Colonic mucosa (tissue), 4 donors: ENCODE data around the gene ITIH2. TPM values are rescaled to one million over a fixed set of nuclear protein-coding genes. Genes with fewer than 3 reads are reported as not detected.
"Not testable (repeated sequence)": the region's sequence is repeated elsewhere in the genome, so short reads cannot be mapped to it uniquely, and the experiment has no call there.

ENCODE experiments used
- DNase-seq: peaks from one replicate; pipeline ENCODE4 v3.0.0-alpha.2; 2020
- H3K27ac ChIP-seq: fragments of 200-600 bp; one replicate; pipeline ENCODE4 v1.8.0; 2021
- H3K27me3 ChIP-seq: fragments of 200-600 bp; one replicate; pipeline ENCODE4 v1.8.0; 2021
- H3K36me3 ChIP-seq: fragments of 200-600 bp; one replicate; pipeline ENCODE4 v1.8.0; 2021
- H3K4me1 ChIP-seq: fragments of 200-600 bp; one replicate; pipeline ENCODE4 v1.8.0; 2021; ENCODE audit warnings: mild to moderate bottlenecking
- H3K4me3 ChIP-seq: fragments of 200-600 bp; one replicate; pipeline ENCODE4 v1.8.0; 2021
- H3K9ac ChIP-seq, 2 donors: one replicate each; pipeline ENCODE4 v1.7.0; 2013; ENCODE audit warnings: control low read depth in 2 of 2, low read depth in 2 of 2, low read length in 2 of 2
- H3K9me3 ChIP-seq: fragments of 200-600 bp; one replicate; pipeline ENCODE4 v1.8.0; 2021
- intact Hi-C: fragments of 100-400 bp; cut with DNase I; formaldehyde crosslinking; loops from one replicate; pipeline ENCODE4 v1.14.1; 2022
- total RNA-seq, 2 donors: library from RNA; stranded (reverse); fragmentation: NEBNext Ultra II Directional in 1 of 2; extraction: Animal tissue kit (Norgen Biotek cat#: 25700) in 1 of 2; gene quantifications; one replicate each; pipeline ENCODE4 v1.2.1, GENCODE V29; 2021
- TF ChIP-seq, protein P1 (sequence below): fragments of 200-600 bp; IDR thresholded peaks from one replicate; pipeline ENCODE4 v1.8.0; 2022; ENCODE audit warnings: antibody characterized with exemption, mild to moderate bottlenecking
- donor health status: healthy.
- donor health status: DM: no; HTN: no; CAD: no.
- donor health status: DM: no; HTN: no; CAD: no.

The ITIH2 gene
- 1 to 10 TPM in 1 of 2 donors, not detected in 1; 1.6 TPM for total RNA-seq

DNA sequence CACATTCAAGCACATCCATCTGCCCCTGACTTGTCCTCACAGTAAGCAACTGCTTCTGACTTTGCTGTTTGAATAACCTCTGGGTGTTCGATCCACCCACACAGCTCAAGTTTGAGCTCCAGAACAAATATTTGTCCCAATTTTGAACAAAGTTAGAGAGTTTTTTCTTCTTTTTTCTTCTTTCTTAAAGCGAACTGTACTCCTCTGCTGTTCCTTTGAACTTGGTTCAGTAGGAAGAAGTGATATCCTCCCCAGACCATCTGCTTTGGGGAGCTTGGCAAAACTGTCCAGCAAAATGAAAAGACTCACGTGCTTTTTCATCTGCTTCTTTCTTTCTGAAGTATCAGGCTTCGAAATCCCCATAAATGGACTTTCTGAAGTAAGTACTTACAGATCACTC is at the start of gene ITIH2:
Gene ITIH2 (plus strand): TSS at position 177 of the 400 bp plus-strand sequence. CDS start 119 bp downstream, at position 296.
- Histone ChIP-seq H3K9ac (no peak within 1 kb of the TSS), H3K4me1 (no peaks in the 10 kb centered on the region), H3K27me3 (no peaks in the 10 kb centered on the region), H3K27ac (no peak within 1 kb of the TSS), H3K9me3 (no peaks in the 10 kb centered on the region), H3K4me3 (no peak within 1 kb of the TSS), H3K36me3 (no peaks in the 10 kb centered on the region)
- intact Hi-C loops = no loop called here
- DNase-seq = no peak
- TF ChIP-seq, protein P1, sequence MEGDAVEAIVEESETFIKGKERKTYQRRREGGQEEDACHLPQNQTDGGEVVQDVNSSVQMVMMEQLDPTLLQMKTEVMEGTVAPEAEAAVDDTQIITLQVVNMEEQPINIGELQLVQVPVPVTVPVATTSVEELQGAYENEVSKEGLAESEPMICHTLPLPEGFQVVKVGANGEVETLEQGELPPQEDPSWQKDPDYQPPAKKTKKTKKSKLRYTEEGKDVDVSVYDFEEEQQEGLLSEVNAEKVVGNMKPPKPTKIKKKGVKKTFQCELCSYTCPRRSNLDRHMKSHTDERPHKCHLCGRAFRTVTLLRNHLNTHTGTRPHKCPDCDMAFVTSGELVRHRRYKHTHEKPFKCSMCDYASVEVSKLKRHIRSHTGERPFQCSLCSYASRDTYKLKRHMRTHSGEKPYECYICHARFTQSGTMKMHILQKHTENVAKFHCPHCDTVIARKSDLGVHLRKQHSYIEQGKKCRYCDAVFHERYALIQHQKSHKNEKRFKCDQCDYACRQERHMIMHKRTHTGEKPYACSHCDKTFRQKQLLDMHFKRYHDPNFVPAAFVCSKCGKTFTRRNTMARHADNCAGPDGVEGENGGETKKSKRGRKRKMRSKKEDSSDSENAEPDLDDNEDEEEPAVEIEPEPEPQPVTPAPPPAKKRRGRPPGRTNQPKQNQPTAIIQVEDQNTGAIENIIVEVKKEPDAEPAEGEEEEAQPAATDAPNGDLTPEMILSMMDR = no peak

- H3K9ac ChIP-seq, H3K36me3 ChIP-seq, H3K4me1 ChIP-seq, intact Hi-C loops, DNase-seq, H3K27me3 ChIP-seq, H3K9me3 ChIP-seq, H3K27ac ChIP-seq, H3K4me3 ChIP-seq: not testable (repeated sequence)
Observed at GRCh38 chr10:7657079-7657478, 46.0 kb upstream of the ITIH2 start.

- H3K27me3 ChIP-seq = no peaks in the 10 kb centered on the region
- no peak overlapping the region for H3K4me3 ChIP-seq
- no peak overlapping the region for H3K27ac ChIP-seq
- no peak overlapping the region for H3K9ac ChIP-seq
- H3K9me3 ChIP-seq = no peaks in the 10 kb centered on the region
- no peaks in the 10 kb centered on the region for H3K4me1 ChIP-seq
- intact Hi-C loops = no loop called here
- DNase-seq = no peak
- no peaks in the 10 kb centered on the region for H3K36me3 ChIP-seq
- TF ChIP-seq, protein P1 = no peak
Observed at GRCh38 chr10:7657552-7657951, 45.6 kb upstream of the ITIH2 start.

GRCh38 chr10:7659560-7659959 is 43.6 kb upstream of the ITIH2 start:
- H3K4me3 ChIP-seq = no peak overlapping the region
- no peaks in the 10 kb centered on the region for H3K36me3 ChIP-seq
- no peak for DNase-seq
- no peak overlapping the region for H3K27ac ChIP-seq
- intact Hi-C loops = no loop called here
- H3K4me1 ChIP-seq = no peaks in the 10 kb centered on the region
- no peaks in the 10 kb centered on the region for H3K27me3 ChIP-seq
- H3K9ac ChIP-seq = no peak overlapping the region
- no peaks in the 10 kb centered on the region for H3K9me3 ChIP-seq
- TF ChIP-seq, protein P1 = no peak

DNA sequence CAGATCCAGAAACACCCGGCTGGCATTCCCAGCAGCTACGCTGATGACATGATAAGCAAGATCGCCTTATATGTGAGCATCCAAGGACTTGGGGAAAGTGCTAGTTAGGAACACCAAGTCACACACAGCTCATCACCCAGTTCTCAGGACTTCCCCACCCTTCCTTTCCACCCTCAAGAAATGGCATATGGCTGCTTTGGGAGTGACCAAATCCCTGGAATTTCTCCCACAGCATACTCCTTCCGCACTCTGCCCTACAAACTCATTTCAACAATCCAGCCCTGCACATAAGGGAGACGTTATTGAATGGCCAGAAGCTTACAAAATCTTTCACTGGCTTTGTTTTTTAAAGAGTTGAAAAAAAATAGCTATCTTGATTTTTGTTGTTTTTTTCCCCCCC is 40.6 kb upstream of the ITIH2 start:
- intact Hi-C loops = no loop called here
- TF ChIP-seq, protein P1 = no peak
- H3K27me3 ChIP-seq = peaks cover 11% of the 10 kb centered on the region

DNA sequence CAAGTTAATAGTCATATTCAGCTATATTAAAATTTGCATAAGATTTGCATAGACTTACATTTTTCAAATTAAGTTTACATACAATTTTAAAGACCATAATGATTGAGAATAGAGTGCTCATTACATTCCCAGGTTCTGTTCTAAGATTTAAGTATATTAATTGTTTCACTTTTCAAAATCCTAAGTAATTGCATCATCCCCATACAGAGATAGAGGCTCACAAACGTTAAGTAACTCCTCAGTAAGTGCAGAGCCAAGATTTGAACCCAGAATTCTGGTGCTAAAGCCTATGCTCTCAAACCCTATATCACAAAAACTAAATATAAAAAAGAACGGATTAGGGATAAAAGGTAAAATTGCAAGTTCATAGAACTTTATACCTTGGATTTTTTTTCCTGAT is 38.4 kb upstream of the ITIH2 start:
- Histone ChIP-seq H3K4me1 (no peaks in the 10 kb centered on the region), H3K9ac (no peak overlapping the region), H3K4me3 (no peak overlapping the region), H3K36me3 (no peaks in the 10 kb centered on the region), H3K27me3 (peaks cover 11% of the 10 kb centered on the region), H3K27ac (no peak overlapping the region), H3K9me3 (no peaks in the 10 kb centered on the region)
- TF ChIP-seq, protein P1 = no peak
- no peak for DNase-seq
- intact Hi-C loops = no loop called here

More for the DNA sequence above, 40.6 kb upstream of the ITIH2 start:
- no peak overlapping the region for H3K9ac ChIP-seq
- H3K27ac ChIP-seq = no peak overlapping the region
- no peaks in the 10 kb centered on the region for H3K4me1 ChIP-seq
- DNase-seq = no peak
- no peak overlapping the region for H3K4me3 ChIP-seq
- H3K36me3 ChIP-seq = no peaks in the 10 kb centered on the region
- no peaks in the 10 kb centered on the region for H3K9me3 ChIP-seq
